NT2/D1 (cell line): ENCODE results near the gene SEMA3A.

ENCODE experiments used
- SUZ12 ChIP-seq: IDR thresholded peaks from 2 replicates; pipeline ENCODE4 v1.6.1; 2011; ENCODE audit not compliant: insufficient read length, insufficient read depth; ENCODE audit errors: extremely low read depth
- YY1 ChIP-seq: IDR thresholded peaks from 2 replicates; pipeline ENCODE4 v1.6.1; 2011; ENCODE audit not compliant: insufficient read length, insufficient read depth
- ZNF274 ChIP-seq: IDR thresholded peaks from 2 replicates; pipeline ENCODE4 v1.6.1; 2011; ENCODE audit warnings: mild to moderate bottlenecking, low read depth, low read length

DNA sequence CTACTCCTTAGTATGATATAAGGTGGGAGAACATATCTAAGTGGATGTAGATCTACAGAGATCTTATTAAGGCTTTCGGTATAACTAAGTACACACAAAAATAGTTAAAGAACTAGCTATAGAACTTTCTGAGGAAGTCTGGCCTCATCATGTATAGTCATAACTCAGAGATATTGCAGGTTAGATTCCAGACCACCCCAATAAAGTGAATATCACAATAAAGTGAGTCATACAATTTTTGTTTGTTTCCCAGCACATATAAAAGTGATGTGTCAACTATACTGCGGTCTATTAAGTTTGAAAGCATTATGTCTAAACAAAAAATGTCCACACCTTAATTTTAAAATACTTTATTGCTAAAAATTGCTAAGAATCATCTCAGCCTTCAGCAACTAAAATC, 24.7 kb upstream of the SEMA3A start:
- TF ChIP-seq ZNF274 (no peak), SUZ12 (no peak), YY1 (no peak)
